K562 (cell line): ENCODE data around the gene SLCO2B1. TPM values are rescaled to one million over a fixed set of nuclear protein-coding genes. Genes with fewer than 3 reads are reported as not detected.

Experiments
- ATAC-seq: fragments of 200-7000 bp; cut with Tn5 transposase; 3 replicates; pipeline ENCODE4 v1.9.1; 2020; ENCODE audit warnings: moderate library complexity
- BruUV-seq: library from RNA; stranded (reverse); fragments of 400-500 nt; replicated peaks from 2 replicates; lab custom pipeline; 2021; lab: Mats Ljungman, UMichigan
- CTCF ChIA-PET: fragments of 300-600 bp; formaldehyde crosslinking; extraction: SDS; loops from one replicate; lab custom pipeline; 2021; ENCODE audit warnings: low intra/inter-chr PET ratio; lab: Yijun Ruan, JAX
- POLR2A ChIA-PET: fragments of 300-600, 350-650 bp; sonication (Branson Sonifier 250); formaldehyde crosslinking; extraction: SDS; loops from one replicate; lab custom pipeline; 2021; ENCODE audit warnings: antibody characterized with exemption, inconsistent platforms; lab: Yijun Ruan, JAX
- DNase-seq, 4 experiments: peaks; one replicate each; pipeline versions ENCODE4 v3.0.0 to v3.0.0-alpha.2; 2011 to 2018; ENCODE audit warnings: low spot score in 3 of 4, mixed read lengths in 3 of 4; ENCODE audit errors: extremely low read depth in 1 of 4
- FAIRE-seq: peaks from 2 replicates; lab custom pipeline; 2011; peaks lifted over from hg19 to GRCh38; lab: Jason Lieb, UNC
- H2AFZ ChIP-seq: 2 replicates; pipeline ENCODE4 v1.6.0; 2011; ENCODE audit warnings: low read depth, low read length, control low read depth, inconsistent platforms
- H3K27ac ChIP-seq: fragments of 200-600 bp; 3 replicates; pipeline ENCODE4 v1.8.0; 2011; ENCODE audit warnings: low read depth, mild to moderate bottlenecking, control low read depth, inconsistent platforms, low read length, moderate library complexity, mixed read lengths; ENCODE audit errors: extremely low read depth
- H3K27me3 ChIP-seq, 2 experiments: fragments of 300-600 bp in 1 of 2; 2 replicates in 1 of 2; 3 replicates in 1 of 2; pipeline versions ENCODE4 v1.6.0 to v1.8.0; 2011; ENCODE audit warnings: inconsistent platforms in 2 of 2, low read length in 2 of 2, mild to moderate bottlenecking in 1 of 2, mixed read lengths in 1 of 2, moderate library complexity in 1 of 2; ENCODE audit not compliant: control insufficient read depth in 2 of 2, insufficient read depth in 2 of 2
- H3K36me3 ChIP-seq: fragments of 300-600 bp; 3 replicates; pipeline ENCODE4 v1.8.0; 2011; ENCODE audit warnings: mild to moderate bottlenecking, low read length, inconsistent platforms; ENCODE audit not compliant: control insufficient read depth, insufficient read depth
- H3K4me1 ChIP-seq, 2 experiments: fragments of 200-600 bp in 1 of 2; replicated peaks in 1 of 2; 2 replicates in 1 of 2; 3 replicates in 1 of 2; pipeline versions ENCODE4 v1.5.1 to v1.8.0; 2011; ENCODE audit warnings: inconsistent platforms in 2 of 2, low read length in 2 of 2, mild to moderate bottlenecking in 1 of 2, mixed read lengths in 1 of 2, moderate library complexity in 1 of 2; ENCODE audit not compliant: control insufficient read depth in 2 of 2, insufficient read depth in 2 of 2
- H3K4me2 ChIP-seq: 2 replicates; pipeline ENCODE4 v1.6.1; 2011; ENCODE audit warnings: low read length, control low read depth, inconsistent platforms, mixed read lengths; ENCODE audit not compliant: insufficient read depth
- H3K4me3 ChIP-seq: fragments of 200-600 bp; sonication (generic), shearing (Covaris generic); 2 replicates; pipeline ENCODE4 v1.5.1; 2016; ENCODE audit warnings: control low read depth, inconsistent platforms
- H3K79me2 ChIP-seq: fragments of 200-600 bp; 3 replicates; pipeline ENCODE4 v1.8.0; 2011; ENCODE audit warnings: low read length, inconsistent platforms; ENCODE audit not compliant: control insufficient read depth, insufficient read depth
- H3K9ac ChIP-seq, 2 experiments: 2 replicates each; pipeline versions ENCODE4 v1.6.0 to v1.6.1; 2011; ENCODE audit warnings: low read depth in 2 of 2, low read length in 2 of 2, control low read depth in 1 of 2, inconsistent platforms in 1 of 2, mild to moderate bottlenecking in 1 of 2, mixed read lengths in 1 of 2; ENCODE audit not compliant: insufficient read depth in 1 of 2
- H3K9me1 ChIP-seq: one replicate; pipeline ENCODE4 v1.6.0; 2011; ENCODE audit warnings: inconsistent platforms, mild to moderate bottlenecking, low read length, moderate library complexity; ENCODE audit not compliant: control insufficient read depth, insufficient read depth
- H3K9me3 ChIP-seq: replicated peaks from 2 replicates; pipeline ENCODE4 v1.5.1; 2011; ENCODE audit warnings: low read depth, low read length, inconsistent platforms; ENCODE audit not compliant: control insufficient read depth, insufficient read depth
- H4K20me1 ChIP-seq: replicated peaks from 2 replicates; pipeline ENCODE4 v1.6.1; 2011; ENCODE audit warnings: low read length, inconsistent platforms, mixed read lengths; ENCODE audit not compliant: control insufficient read depth, insufficient read depth
- ARID2 ChIP-seq: fragments of 450-650 bp; IDR thresholded peaks from 2 replicates; pipeline ENCODE4 v1.6.1; 2017; ENCODE audit warnings: antibody characterized with exemption, mild to moderate bottlenecking
- ATF7 ChIP-seq: fragments of 450-650 bp; IDR thresholded peaks from 2 replicates; pipeline ENCODE4 v1.7.1; 2014; ENCODE audit warnings: mild to moderate bottlenecking, moderate library complexity
- BCOR ChIP-seq: fragments of 450-650 bp; IDR thresholded peaks from 2 replicates; pipeline ENCODE4 v1.6.1; 2016
- E2F6 ChIP-seq, 2 experiments: IDR thresholded peaks; 2 replicates each; pipeline ENCODE4 v1.6.1; 2011; ENCODE audit warnings: borderline replicate concordance in 1 of 2, control low read depth in 1 of 2, low read depth in 1 of 2, low read length in 1 of 2, mild to moderate bottlenecking in 1 of 2, mixed read lengths in 1 of 2, moderate library complexity in 1 of 2; ENCODE audit not compliant: insufficient read depth in 1 of 2, insufficient read length in 1 of 2, poor library complexity in 1 of 2, severe bottlenecking in 1 of 2; ENCODE audit errors: extremely low read depth in 1 of 2
- EHMT2 ChIP-seq: fragments of 450-650 bp; IDR thresholded peaks from 2 replicates; pipeline ENCODE4 v1.6.1; 2018; ENCODE audit warnings: antibody characterized with exemption
- ILF3 ChIP-seq: fragments of 450-650 bp; IDR thresholded peaks from 2 replicates; pipeline ENCODE4 v1.6.1; 2018; ENCODE audit warnings: antibody characterized with exemption, mild to moderate bottlenecking, moderate library complexity, borderline replicate concordance
- KDM1A ChIP-seq, 2 experiments: fragments of 450-650 bp; IDR thresholded peaks; 2 replicates each; pipeline ENCODE4 v1.6.1; 2016; ENCODE audit warnings: mild to moderate bottlenecking in 2 of 2
- MCM5 ChIP-seq: fragments of 450-650 bp; IDR thresholded peaks from 2 replicates; pipeline ENCODE4 v1.6.1; 2016; ENCODE audit warnings: low read depth
- NUFIP1 ChIP-seq: fragments of 450-650 bp; IDR thresholded peaks from 2 replicates; pipeline ENCODE4 v1.6.1; 2018; ENCODE audit not compliant: partially characterized antibody
- RAD21 ChIP-seq, 2 experiments: fragments of 250-450 bp in 1 of 2; fragments of 450-650 bp in 1 of 2; sonication (Bioruptor Pico) in 1 of 2; formaldehyde crosslinking in 1 of 2; IDR thresholded peaks in 1 of 2; conservative IDR thresholded peaks in 1 of 2; 2 replicates each; pipeline versions ENCODE4 v1.4.0 to v1.8.0; 2020 to 2022; ENCODE audit warnings: mild to moderate bottlenecking in 2 of 2, moderate library complexity in 1 of 2
- RBM15 ChIP-seq: fragments of 200-400 bp; formaldehyde crosslinking; IDR thresholded peaks from 2 replicates; pipeline ENCODE4 v1.6.1; 2018; ENCODE audit warnings: mild to moderate bottlenecking, low read length, moderate library complexity; ENCODE audit not compliant: insufficient read depth
- RBM25 ChIP-seq: fragments of 200-400 bp; formaldehyde crosslinking; IDR thresholded peaks from 2 replicates; pipeline ENCODE4 v1.6.1; 2018; ENCODE audit warnings: low read length, low read depth, moderate library complexity; ENCODE audit not compliant: severe bottlenecking
- SMAD4 ChIP-seq: fragments of 250-450 bp; sonication (Bioruptor Pico); conservative IDR thresholded peaks from 2 replicates; pipeline ENCODE4 v1.8.0; 2021; ENCODE audit warnings: inconsistent platforms, mild to moderate bottlenecking, moderate library complexity
- SREBF2 ChIP-seq: sonication (generic); formaldehyde crosslinking; IDR thresholded peaks from 2 replicates; pipeline ENCODE4 v1.4.0; 2020; ENCODE audit warnings: mild to moderate bottlenecking, missing genetic modification reagents
- ZFP36 ChIP-seq: fragments of 150-350 bp; IDR thresholded peaks from 2 replicates; pipeline ENCODE4 v1.6.1; 2018; ENCODE audit warnings: low read length, low read depth; ENCODE audit not compliant: partially characterized antibody
- ZNF24 ChIP-seq: fragments of 450-650 bp; IDR thresholded peaks from 2 replicates; pipeline ENCODE4 v1.6.1; 2016
- ZNF445 ChIP-seq: fragments of 250-450 bp; sonication (Bioruptor Pico); IDR thresholded peaks from 2 replicates; pipeline ENCODE4 v1.4.0; 2020; ENCODE audit warnings: low read depth, mild to moderate bottlenecking, moderate library complexity
- ZNF589 ChIP-seq: fragments of 200-800 bp; sonication (Bioruptor generic); IDR thresholded peaks from 2 replicates; pipeline ENCODE4 v1.6.1; 2016; ENCODE audit warnings: low read depth, missing genetic modification characterization, missing compliant biosample characterization
- in situ Hi-C: fragments of 300-500 bp; cut with MboI; formaldehyde crosslinking; loops from 4 replicates; pipeline ENCODE4 v1.15.0; 2018; ENCODE audit warnings: inconsistent platforms, mixed read lengths
- intact Hi-C: fragments of 100-400 bp; cut with micrococcal nuclease; formaldehyde crosslinking; loops from 2 replicates; pipeline ENCODE4 v1.14.2; 2022
- polyA plus RNA-seq, 8 experiments: library from polyadenylated mRNA; depleted of rRNA in 4 of 8; stranded (reverse) in 5 of 8; unstranded in 3 of 8; fragments of >200 nt; fragmentation: Nextera tagmentation in 2 of 8; fragmentation: Illumina TruSeq in 1 of 8; extraction: Ambion mirVana in 2 of 8; extraction: Trizol in 1 of 8; gene quantifications; 2 replicates each; pipeline versions ENCODE4 v1.2.1 to v1.2.3, GENCODE V29; 2011 to 2014; ENCODE audit warnings: inconsistent platforms in 1 of 8, missing spikeins in 1 of 8
- total RNA-seq, 7 experiments: library from RNA; depleted of rRNA in 6 of 7; stranded (reverse); fragments of >200 nt in 6 of 7; fragmentation: Illumina TruSeq in 2 of 7; extraction: Trizol in 2 of 7; gene quantifications; 2 replicates each; pipeline versions ENCODE4 v1.2.1 to v1.2.3, GENCODE V29; 2011 to 2021; ENCODE audit warnings: low replicate concordance in 1 of 7

The SLCO2B1 gene
- total and polyA plus RNA-seq, 9 of the 15 experiments (the other 6 are each of a cell fraction or from before 2014, with no cell fraction given), result 0.70 to 14.7 (median 7.6) TPM

- no TSS peak for BruUV-seq
- Histone ChIP-seq H3K9ac (no peak overlapping the region), H3K9me3 (no peaks in the 10 kb centered on the region)
- TF ChIP-seq RBM25 (peak; percentile 96), ZFP36 (peak; percentile 46), E2F6 (IDR thresholded peaks at IDR 0.05; ENCODE audit: borderline replicate concordance in 1 of 2, extremely low read depth in 1 of 2, insufficient read depth in 1 of 2, insufficient read length in 1 of 2, low read depth in 1 of 2, low read length in 1 of 2, poor library complexity in 1 of 2, severe bottlenecking in 1 of 2) (no peak), ZNF445 (CRISPR knock-in tag) (no peak), EHMT2 (no peak), SMAD4 (CRISPR knock-in tag) (no peak), ZNF589 (CRISPR knock-in tag) (no peak; the same call in 1 of the 2 replicates), KDM1A (IDR thresholded peaks at IDR 0.05) (peak in 1 of 2 experiments; percentile 34; a peak in 1 of 4 replicates), MCM5 (no peak), ILF3 (no peak), ATF7 (no peak), SREBF2 (CRISPR knock-in tag) (no peak), NUFIP1 (no peak), ARID2 (no peak), RBM15 (no peak), BCOR (peak; percentile 73), RAD21 (CRISPR knock-in tag; conservative IDR thresholded peaks at IDR 0.05 in 1 of 2, IDR thresholded peaks at IDR 0.05 in 1 of 2) (no peak), ZNF24 (no peak)
- TF ChIP-seq, all 486 proteins: peak for 4
- intact Hi-C loops (no loop called here), in situ Hi-C loops (no loop called here)
- Histone ChIP-seq H3K4me2 (no peak overlapping the region), H3K36me3 (no peaks in the 10 kb centered on the region), H3K27ac (no peak overlapping the region), H3K4me1 (no peaks in the 10 kb centered on the region), H4K20me1 (peaks cover 8% of the 10 kb centered on the region; the same call in 1 of the 2 replicates), H3K4me3 (no peak overlapping the region), H3K27me3 (peaks cover 0 to 8% of the 10 kb centered on the region in 2 experiments; a peak in 1 of 5 replicates), H3K9me1 (no peaks in the 10 kb centered on the region), H3K79me2 (no peaks in the 10 kb centered on the region), H2AFZ (no peak overlapping the region)
- FAIRE-seq (no peak), DNase-seq (no peak), ATAC-seq (no peak)
- CTCF ChIA-PET, result interaction anchor here (1.0 to 1.5 kb wide), 3 partner anchors 31 to 192 kb away, joined by 3 to 9 read pairs (median 4); no protein-coding TSS in a partner anchor
- POLR2A ChIA-PET, result interaction anchor here (0.6 to 1.6 kb wide), 12 partner anchors 9 to 267 kb away, joined by 3 to 8 read pairs (median 3); partner anchors contain the start of genes SPCS2 and XRRA1
Observed at GRCh38 chr11:75214843-75215242, 63.9 kb downstream of the SLCO2B1 start.
